GM18511 (cell line): Measurements from ENCODE around the gene CPD.
A peak's percentile ranks its signal among the peaks of the same experiment; 100 is the strongest.

ENCODE experiments used
- ATAC-seq: cut with Tn5 transposase; IDR thresholded peaks from one replicate; pipeline ENCODE4 v1.9.1; 2021; ENCODE audit warnings: mild to moderate bottlenecking, moderate library complexity; ENCODE audit not compliant: unreplicated experiment

Gene CPD

GRCh38 chr17:30352240-30352814 is 26.4 kb upstream of the CPD start:
- peak; percentile 56 for ATAC-seq

DNA sequence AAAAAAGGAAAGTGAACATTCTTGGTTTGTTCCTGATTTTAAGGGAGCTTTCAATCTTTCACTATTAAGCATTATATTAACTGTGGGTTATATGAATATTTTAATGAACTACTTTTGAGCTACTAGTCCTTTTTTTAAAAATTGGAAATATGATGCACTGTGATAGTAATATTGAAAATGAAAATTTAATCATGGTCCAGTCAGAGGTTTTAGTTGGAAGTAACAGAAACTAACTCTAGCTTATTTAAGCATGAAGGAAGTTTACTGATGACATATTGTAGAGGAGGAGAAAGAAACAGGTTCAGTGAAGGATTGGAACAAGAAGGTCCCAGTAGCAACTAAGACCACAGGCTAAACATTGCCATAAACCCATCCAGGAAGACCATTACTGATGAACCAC is 24.0 kb upstream of the CPD start:
- ATAC-seq = no peak

DNA sequence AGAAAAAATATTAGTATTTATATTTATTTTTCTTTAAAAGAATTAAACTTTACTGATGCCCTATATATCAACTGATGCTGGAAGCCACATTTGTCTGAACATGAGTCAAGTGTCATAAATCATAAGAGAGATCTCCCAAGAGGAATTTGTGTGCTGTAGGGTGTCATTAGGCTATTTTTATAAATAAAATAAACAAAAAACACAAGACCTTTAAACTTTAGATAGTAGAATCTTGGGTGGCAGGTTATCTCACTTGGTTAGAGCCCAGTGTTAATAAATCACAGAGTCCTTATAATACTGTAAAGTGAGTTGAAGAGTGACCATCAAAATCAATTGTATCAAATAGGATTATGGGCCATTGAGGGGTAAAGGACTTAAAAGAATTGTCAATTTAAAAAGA is 21.3 kb upstream of the CPD start:
- no peak for ATAC-seq

- ATAC-seq = no peak
These were observed 20.5 kb upstream of the CPD start for GRCh38 chr17:30358055-30358760.

GRCh38 chr17:30360086-30360808 is 18.5 kb upstream of the CPD start:
- no peak for ATAC-seq

GRCh38 chr17:30361766-30362279 is 16.9 kb upstream of the CPD start:
- no peak for ATAC-seq

DNA sequence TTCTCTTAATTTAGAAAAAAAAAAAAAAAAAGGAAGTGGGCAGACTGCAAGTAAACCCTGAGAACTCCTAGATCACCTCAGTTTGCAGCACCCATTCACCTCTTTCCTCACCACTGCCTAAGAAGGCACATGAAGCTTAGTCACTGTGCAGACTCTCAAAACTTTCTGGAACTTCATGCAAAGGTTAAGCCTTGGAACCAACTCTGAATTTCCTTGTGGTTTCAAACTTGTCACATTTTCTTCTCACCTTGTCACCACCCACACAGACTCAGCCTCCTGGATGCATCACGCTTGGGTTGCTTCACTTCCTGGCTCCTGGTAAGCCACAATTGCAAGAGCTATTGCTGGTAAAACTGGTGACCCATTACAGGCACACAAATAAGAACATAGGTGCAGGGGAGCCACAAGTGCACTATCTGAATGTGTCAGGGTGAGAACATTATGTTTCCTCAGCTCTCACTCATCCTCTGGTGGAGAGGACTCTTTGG is 15.0 kb upstream of the CPD start:
- ATAC-seq = peak; percentile 90

GRCh38 chr17:30366536-30366935 is 12.2 kb upstream of the CPD start:
- ATAC-seq = no peak

DNA sequence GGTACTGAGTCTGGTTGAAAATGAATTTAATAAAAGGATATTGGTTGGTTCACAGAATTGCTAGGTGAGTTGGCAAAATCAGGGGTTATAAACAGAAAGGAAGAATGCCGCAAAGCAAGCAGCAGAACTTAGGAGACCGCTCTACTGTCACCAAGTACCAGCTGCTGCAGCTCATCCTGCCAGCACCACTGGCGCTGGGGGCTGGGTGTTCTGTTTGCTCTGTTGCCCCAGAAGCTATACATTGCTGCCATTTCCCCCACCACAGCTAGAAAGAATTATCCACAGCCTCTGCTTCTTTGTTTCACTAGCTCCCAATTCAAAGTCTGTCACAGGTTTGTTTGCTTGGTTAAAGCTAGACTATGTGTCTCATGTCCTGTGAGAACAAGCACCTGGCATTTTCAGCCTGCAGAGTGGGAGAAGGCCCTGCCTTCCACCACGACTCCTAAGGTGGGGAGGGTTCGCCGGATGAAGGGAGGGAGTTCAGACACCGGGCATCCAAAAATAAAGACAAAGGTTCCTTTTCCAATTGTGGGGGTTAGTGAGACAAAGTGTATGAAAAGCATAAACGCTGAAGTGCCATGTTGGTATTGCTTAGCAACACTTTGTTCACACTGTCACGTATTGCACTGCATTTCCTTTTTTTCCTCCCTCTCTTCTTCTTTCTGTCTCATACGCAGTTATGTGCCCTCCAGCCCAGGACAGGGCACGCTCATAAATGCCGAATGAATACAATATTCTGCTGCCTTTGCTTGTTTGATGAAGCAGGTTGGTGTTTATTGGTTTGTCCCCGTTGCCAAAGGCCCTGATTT is 9.6 kb upstream of the CPD start:
- ATAC-seq = no peak

DNA sequence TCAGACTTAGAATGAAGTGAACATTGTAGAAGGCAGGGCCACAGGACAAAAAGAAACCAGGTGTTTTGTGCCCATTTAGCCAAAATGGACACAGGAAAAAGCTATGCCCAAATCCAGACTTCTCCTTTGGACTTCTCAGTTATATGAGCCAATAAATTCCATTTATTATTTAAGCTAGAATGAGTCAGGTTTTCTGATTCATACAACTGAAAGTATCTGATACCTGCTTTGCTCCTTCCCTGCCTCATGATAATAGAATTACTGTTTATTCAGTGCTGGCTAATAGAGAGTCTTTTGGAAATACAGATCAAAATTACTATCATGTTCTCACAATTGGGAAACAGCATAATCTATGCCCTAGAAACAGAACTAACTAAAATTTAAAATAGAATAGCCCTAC is 8.7 kb upstream of the CPD start:
- no peak for ATAC-seq

DNA sequence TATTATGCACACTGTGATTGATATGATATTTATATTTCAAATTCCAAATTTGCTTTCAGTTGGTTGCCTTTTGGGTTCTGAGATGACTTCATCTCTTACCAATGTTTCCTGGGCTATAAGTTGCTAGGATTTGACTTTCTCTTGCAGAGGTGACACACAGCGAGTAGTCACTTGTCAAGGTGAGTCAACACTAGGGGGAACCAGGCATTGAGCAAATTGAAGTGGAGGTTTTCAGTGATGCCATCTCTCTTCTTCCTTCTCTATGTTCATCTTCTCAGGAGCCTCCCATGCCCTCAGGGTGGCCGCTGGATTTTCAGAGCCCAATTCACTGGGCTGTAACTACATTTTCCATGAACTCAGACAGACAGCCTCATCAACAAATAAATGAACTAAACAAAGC is 6.0 kb upstream of the CPD start:
- no peak for ATAC-seq

DNA sequence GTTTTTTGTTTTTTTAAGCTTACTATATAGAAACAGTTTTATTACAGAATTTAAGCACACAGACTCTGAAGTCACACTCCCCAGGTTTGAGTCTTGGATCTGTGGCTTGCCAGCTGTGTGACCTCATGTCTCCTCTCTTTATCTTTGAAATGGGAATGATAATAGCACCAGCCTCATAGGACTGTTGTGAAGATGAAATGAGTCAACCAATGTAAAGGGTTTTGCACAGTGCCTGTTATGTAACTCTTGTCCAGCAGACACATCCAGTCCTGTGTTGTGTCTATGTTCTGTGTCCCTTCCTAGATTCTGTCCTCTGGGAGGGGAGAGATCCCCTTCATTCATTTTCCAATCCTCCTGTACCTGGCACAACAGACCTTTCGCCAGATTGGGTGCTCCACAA is 3.1 kb upstream of the CPD start:
- no peak for ATAC-seq

DNA sequence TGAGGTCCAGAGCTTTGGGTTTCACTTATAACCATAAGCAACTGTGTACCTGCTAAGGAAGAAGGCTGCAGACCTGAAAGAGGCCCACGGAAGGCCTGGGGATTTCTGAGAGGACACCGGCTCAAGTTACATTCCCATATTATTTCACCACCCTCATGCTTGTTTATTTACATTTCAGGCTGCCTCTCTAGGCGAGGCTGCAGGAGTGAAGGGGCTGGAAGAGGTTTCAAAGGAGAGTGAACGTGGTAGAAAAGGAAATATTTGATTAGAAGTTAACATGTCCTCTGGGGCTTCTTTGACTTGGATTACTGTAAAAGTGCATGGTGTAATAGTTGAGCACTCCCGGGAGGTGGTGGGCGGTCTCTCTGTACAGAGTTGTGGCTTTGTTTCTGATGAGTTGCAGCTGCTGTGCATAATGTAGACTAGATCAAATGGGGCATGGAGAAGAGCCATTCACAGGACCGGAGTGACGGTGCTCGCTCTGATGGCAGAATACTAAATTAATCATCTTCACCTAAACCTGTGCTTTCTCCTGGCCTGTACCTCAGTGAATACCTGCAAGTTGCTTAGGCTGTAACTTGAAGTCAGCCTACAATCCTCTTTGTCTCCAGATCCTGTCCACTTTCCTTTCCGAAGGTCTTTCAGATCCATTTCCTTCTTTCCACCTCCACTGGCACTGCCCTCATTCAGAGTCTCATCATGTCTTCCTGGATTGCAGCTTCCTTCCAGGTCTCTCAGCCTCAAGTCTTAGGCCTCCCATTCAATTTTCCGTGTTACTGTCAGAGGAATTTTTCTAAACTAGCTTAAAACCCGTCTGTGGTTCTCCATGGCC is 1.9 kb upstream of the CPD start:
- ATAC-seq = no peak

- ATAC-seq = no peak
These were observed 1.0 kb upstream of the CPD start for GRCh38 chr17:30377574-30378240.

DNA sequence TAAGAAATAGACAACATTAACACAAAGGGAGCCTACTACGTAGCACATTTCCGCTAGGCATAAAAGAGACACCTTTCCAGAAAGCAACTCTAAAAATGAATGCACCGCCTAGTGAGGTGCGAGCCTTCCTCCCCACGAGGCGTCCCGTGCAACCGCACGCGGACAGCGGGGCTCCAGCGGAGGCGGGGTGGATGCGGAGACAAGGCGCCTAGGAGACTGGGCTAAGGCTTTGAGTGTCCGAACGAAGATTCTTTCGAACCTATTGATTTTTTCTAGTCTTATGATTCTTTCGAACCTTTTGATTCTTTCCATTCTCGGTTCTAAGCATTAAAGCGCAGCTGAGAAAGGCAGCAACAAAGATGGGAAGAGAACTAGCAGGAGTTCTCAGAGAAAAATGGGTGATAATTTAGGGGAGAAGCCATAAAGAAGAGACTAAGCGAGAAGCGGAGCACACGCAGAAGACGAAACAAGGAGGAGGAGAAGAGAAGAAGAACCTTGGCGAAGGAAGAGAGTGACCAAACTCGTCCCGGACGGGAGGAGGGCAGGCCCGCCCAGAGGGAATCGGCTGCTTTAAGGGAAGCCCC is 394 bp upstream of the CPD start:
- ATAC-seq = no peak

DNA sequence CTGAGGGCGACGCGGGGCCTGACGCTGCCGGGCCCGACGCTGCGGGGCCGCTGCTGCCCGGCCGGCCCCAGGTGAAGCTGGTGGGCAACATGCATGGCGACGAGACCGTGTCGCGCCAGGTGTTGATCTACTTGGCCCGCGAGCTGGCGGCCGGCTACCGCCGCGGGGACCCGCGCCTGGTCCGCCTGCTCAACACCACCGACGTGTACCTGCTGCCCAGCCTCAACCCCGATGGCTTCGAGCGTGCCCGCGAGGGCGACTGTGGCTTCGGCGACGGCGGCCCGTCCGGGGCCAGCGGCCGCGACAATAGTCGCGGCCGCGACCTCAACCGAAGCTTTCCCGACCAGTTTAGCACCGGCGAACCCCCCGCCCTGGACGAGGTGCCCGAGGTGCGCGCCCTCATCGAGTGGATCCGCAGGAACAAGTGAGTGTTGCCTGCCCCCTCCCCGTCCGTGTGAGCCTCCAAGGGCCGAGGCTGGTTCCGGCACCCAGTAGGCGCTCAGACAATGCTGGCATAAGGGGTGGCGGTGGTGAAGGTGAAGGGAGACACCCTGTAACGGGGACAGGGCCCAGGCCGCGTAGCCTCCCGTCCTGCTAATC is 676 bp downstream of the CPD start:
- peak; percentile 10 for ATAC-seq

DNA sequence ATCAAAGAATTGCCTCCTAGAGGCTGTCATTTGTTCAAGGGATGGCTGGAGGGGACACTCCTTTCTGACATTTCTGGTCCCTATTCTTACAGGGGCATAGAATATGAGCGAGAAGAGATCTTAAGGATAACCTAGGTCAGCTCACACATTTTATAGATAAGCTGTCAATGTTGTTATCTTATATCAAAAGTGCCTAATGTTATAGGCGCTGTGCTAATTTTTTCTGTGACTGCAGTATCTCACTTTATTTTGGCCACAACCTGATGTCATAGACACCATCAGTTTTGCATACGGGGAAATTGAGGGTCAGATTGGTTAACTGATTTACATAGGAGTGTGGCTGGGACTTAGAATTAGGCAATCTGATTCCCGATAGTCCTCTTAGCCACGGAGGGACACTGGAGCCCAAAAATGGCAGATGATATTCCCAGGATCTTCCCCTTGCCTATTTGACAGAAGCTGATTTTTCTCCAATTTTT is 1.2 kb downstream of the CPD start:
- no peak for ATAC-seq

GRCh38 chr17:30380643-30381339 is 2.1 kb downstream of the CPD start:
- no peak for ATAC-seq
